Calu3 (cell line): ENCODE data around the gene OR4C45. TPM values are rescaled to one million over a fixed set of nuclear protein-coding genes. Genes with fewer than 3 reads are reported as not detected.
"Not testable (repeated sequence)": the region's sequence is repeated elsewhere in the genome, so short reads cannot be mapped to it uniquely, and the experiment has no call there.

ENCODE experiments used
- BruUV-seq: library from RNA; stranded (reverse); fragments of 400-500 nt; replicated peaks from 2 replicates; lab custom pipeline; 2021; lab: Mats Ljungman, UMichigan
- CTCF ChIA-PET: fragments of 300-600 bp; sonication (Branson Sonifier 250); formaldehyde crosslinking; loops from one replicate; lab custom pipeline; 2022; ENCODE audit warnings: antibody characterized with exemption; lab: Charles Lee
- DNase-seq: peaks from one replicate; pipeline ENCODE4 v3.0.0; 2022
- H3K27ac Mint-ChIP-seq: one replicate; pipeline ENCODE4 v1.8.0; 2022; ENCODE audit warnings: mixed read lengths; ENCODE audit not compliant: unreplicated experiment
- H3K27me3 Mint-ChIP-seq: one replicate; pipeline ENCODE4 v1.8.0; 2022; ENCODE audit warnings: mixed read lengths; ENCODE audit not compliant: unreplicated experiment
- H3K36me3 Mint-ChIP-seq: one replicate; pipeline ENCODE4 v1.8.0; 2022; ENCODE audit warnings: mild to moderate bottlenecking, moderate library complexity, mixed read lengths; ENCODE audit not compliant: insufficient read depth, unreplicated experiment
- H3K4me1 Mint-ChIP-seq: one replicate; pipeline ENCODE4 v1.8.0; 2022; ENCODE audit warnings: mild to moderate bottlenecking, low read depth, mixed read lengths; ENCODE audit not compliant: unreplicated experiment
- H3K4me3 Mint-ChIP-seq: one replicate; pipeline ENCODE4 v1.8.0; 2022; ENCODE audit warnings: mild to moderate bottlenecking, low read depth, moderate library complexity, mixed read lengths; ENCODE audit not compliant: unreplicated experiment
- H3K9me3 Mint-ChIP-seq: one replicate; pipeline ENCODE4 v1.8.0; 2022; ENCODE audit warnings: low read depth, mixed read lengths; ENCODE audit not compliant: unreplicated experiment
- intact Hi-C: fragments of 100-400 bp; cut with micrococcal nuclease; formaldehyde crosslinking; loops from one replicate; pipeline ENCODE4 v1.10.0; 2022; ENCODE audit not compliant: unreplicated experiment
- total RNA-seq: library from RNA; stranded (reverse); gene quantifications from 2 replicates; pipeline ENCODE4 v1.2.3, GENCODE V29; 2022
- TF ChIP-seq, protein P1 (sequence below): fragments of 200-600 bp; IDR thresholded peaks from one replicate; pipeline ENCODE4 v1.8.0; 2022; ENCODE audit warnings: antibody characterized with exemption; ENCODE audit not compliant: unreplicated experiment

Gene OR4C45
- total RNA-seq, 1 experiment from 2014 or later, result not detected

DNA sequence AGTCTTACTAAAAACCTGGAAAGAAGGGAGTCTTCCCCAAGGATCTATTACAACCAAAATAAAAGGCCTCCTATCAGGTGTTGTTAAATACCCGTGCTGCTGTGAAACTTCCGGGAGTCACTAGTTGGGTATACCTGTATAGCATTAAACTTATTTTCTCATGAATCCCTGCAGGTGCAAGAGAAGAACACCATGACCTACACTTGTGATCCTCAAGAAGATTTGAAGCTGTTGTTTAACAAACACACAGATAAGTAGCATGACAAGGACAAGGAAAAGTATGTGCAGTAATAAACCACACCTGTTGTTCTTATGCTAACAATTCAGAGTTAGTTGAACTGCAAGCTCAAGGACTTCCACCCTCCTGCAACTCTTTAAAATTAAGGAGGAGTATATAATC, 12.0 kb downstream of the OR4C45 start:
- CTCF ChIA-PET, result no interaction called here
- H3K27ac Mint-ChIP-seq, result no peak overlapping the region
- H3K4me3 Mint-ChIP-seq, result no peak overlapping the region
- no peaks in the 10 kb centered on the region for H3K36me3 Mint-ChIP-seq
- no TSS peak for BruUV-seq
- peaks cover 13% of the 10 kb centered on the region for H3K9me3 Mint-ChIP-seq
- H3K4me1 Mint-ChIP-seq, result no peaks in the 10 kb centered on the region
- no peak for DNase-seq
- H3K27me3 Mint-ChIP-seq, result no peaks in the 10 kb centered on the region
- intact Hi-C loops, result no loop called here
- TF ChIP-seq, protein P1, sequence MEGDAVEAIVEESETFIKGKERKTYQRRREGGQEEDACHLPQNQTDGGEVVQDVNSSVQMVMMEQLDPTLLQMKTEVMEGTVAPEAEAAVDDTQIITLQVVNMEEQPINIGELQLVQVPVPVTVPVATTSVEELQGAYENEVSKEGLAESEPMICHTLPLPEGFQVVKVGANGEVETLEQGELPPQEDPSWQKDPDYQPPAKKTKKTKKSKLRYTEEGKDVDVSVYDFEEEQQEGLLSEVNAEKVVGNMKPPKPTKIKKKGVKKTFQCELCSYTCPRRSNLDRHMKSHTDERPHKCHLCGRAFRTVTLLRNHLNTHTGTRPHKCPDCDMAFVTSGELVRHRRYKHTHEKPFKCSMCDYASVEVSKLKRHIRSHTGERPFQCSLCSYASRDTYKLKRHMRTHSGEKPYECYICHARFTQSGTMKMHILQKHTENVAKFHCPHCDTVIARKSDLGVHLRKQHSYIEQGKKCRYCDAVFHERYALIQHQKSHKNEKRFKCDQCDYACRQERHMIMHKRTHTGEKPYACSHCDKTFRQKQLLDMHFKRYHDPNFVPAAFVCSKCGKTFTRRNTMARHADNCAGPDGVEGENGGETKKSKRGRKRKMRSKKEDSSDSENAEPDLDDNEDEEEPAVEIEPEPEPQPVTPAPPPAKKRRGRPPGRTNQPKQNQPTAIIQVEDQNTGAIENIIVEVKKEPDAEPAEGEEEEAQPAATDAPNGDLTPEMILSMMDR, result no peak

DNA sequence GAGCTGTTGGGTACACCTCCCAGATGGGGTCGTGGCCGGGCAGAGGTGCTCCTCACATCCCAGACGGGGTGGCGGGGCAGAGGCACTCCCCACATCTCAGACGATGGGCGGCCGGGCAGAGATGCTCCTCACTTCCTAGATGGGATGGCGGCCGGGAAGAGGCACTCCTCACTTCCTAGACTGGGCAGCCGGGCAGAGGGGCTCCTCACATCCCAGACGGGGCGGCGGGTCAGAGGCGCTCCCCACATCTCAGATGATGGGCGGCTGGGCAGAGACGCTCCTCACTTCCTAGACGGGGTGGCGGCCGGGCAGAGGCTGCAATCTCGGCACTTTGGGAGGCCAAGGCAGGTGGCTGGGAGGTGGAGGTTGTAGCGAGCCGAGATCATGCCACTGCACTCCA, 30.4 kb downstream of the OR4C45 start:
- intact Hi-C loops, H3K27ac Mint-ChIP-seq, H3K36me3 Mint-ChIP-seq, H3K4me3 Mint-ChIP-seq, CTCF ChIA-PET, H3K4me1 Mint-ChIP-seq, BruUV-seq, DNase-seq, H3K27me3 Mint-ChIP-seq: not testable (repeated sequence)
- peaks cover 11% of the 10 kb centered on the region for H3K9me3 Mint-ChIP-seq

DNA sequence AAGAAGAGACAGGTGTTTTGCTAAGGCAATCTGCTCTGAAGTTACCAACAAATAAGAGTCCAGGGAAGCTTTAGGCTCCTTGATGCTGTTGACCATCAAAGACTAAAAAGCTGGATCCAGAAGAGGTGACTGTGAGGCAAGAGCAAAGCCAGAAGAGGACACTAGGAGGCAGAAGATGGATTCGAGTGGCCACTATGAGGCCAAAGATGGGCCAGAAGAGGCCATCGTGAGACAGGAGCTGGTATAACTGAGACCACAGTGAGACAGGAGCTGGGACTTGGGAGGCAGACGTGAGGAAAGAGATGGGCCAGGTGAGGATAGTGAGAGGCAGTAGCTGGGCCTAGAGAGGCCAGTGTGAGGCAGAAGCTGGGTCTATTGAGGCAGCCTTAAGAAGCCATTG, 37.7 kb downstream of the OR4C45 start:
- CTCF ChIA-PET, result no interaction called here
- DNase-seq, result no peak
- H3K27ac Mint-ChIP-seq, result no peak overlapping the region
- H3K9me3 Mint-ChIP-seq, result peaks cover 23% of the 10 kb centered on the region
- intact Hi-C loops, result no loop called here
- TF ChIP-seq, protein P1, result no peak
- H3K4me3 Mint-ChIP-seq, result no peak overlapping the region
- no peaks in the 10 kb centered on the region for H3K36me3 Mint-ChIP-seq
- H3K4me1 Mint-ChIP-seq, result no peaks in the 10 kb centered on the region
- no peaks in the 10 kb centered on the region for H3K27me3 Mint-ChIP-seq
- no TSS peak for BruUV-seq

DNA sequence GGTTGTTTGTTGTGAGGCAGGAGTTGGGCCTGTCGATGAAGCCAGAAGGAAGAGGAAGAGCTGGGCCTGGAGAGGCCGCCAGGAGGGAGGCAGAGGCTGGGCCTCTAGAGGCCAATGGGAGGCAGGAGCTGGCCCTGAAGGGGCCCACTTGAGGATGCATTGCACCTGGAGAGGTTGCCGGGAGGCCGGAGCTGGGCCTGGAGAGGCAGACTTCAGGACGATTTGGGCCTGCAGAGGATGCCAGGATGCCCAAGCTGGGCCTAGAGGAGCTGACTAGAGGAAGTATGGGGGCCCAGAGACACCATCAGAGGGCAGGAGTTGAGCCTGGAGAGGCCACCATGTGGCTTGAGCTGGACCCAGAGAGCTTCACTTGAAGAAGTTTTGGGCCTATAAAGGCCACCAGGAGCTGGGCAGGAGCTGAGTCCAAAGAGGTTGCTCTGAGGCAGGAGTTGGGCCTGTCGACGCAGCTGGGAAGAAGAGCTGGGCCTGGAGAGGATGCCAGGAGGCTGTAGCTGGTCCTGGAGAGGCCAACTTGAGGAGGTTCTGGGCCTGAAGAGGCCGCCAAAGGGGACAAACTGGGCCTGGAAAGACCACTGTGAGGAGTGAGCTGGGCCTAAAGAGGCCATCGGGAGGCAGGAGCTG, 39.0 kb downstream of the OR4C45 start:
- no TSS peak for BruUV-seq
- Mint-ChIP-seq H3K27me3 (no peaks in the 10 kb centered on the region), H3K36me3 (peaks cover 3% of the 10 kb centered on the region), H3K4me1 (no peaks in the 10 kb centered on the region), H3K27ac (no peak overlapping the region), H3K9me3 (peaks cover 28% of the 10 kb centered on the region), H3K4me3 (no peak overlapping the region)
- intact Hi-C loops, result no loop called here
- TF ChIP-seq, protein P1, result no peak
- CTCF ChIA-PET, result interaction anchor here (0.7 kb wide), 1 partner anchor 781 kb away, joined by 3 read pairs; no protein-coding TSS in a partner anchor
- no peak for DNase-seq
